ENCODE data around the gene INS.
A peak's percentile ranks its signal among the peaks of the same experiment; 100 is the strongest.

Gene INS

DNA sequence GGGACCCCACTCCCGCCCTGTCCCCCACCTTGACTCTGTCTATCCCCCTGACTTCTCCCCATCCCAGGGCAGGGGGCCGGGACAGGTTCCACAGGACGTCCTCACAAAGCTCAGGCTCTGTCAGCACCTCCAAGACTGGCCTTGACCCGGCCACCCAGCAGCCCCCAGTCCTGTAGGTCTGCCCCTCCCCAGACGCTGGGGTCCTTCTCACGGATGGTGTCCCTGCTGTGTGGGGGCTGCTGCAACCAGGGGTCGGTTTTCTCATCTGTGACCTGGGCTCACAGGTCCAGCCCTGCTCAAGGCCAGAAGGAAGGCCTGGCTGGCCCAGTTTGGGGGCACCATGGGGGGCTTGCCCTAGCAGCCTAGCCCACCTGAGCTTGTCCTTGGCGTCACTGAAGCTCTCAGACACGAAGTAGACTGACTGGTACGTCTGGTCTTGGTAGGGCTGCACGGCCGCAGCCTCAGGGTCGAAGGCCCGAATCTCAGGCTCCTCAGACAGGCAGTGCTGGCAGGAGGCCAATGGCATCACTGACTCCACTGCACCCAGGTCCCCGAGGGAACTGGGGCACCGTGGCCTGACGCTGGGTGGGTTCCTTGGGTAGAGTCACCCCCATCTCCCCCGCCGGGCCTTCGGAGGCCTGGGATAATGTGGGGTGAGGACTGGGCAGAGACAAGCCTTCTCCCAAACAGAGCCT is 4.0 kb upstream of the INS start:
- DNase-seq (ENCODE audit: low spot score), result no peak

GRCh38 chr11:2164081-2164480 is 3.1 kb upstream of the INS start:
- no peak for DNase-seq (ENCODE audit: low spot score)

DNA sequence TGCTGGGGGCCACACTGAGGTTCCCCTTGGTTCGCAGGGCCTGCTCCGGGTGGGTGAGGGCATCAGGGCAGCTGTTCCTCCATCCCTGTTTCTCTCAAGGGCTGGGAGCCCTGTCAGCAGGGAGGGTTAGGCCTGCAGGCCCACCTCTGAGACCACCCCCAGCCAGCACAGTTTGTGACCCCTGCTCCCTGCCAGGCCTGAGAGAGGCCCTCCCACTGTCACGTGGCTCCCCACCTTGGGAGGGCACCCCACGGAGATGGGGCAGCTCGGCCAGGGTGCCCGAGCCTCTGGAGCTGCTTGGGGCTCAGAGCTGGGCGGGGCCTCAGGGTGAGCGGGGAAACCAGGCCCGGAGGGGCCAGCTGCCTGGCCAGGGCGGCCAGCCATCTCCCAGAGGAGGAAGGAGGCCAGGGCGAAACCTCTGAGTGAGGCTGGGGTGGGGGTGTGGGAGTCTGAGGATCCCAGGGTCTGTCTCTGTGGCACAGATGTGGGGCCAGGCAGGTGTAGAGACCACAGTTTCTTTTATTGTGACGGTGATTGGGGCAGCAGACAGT is 2.5 kb upstream of the INS start:
- no peak for DNase-seq (ENCODE audit: low spot score)

DNA sequence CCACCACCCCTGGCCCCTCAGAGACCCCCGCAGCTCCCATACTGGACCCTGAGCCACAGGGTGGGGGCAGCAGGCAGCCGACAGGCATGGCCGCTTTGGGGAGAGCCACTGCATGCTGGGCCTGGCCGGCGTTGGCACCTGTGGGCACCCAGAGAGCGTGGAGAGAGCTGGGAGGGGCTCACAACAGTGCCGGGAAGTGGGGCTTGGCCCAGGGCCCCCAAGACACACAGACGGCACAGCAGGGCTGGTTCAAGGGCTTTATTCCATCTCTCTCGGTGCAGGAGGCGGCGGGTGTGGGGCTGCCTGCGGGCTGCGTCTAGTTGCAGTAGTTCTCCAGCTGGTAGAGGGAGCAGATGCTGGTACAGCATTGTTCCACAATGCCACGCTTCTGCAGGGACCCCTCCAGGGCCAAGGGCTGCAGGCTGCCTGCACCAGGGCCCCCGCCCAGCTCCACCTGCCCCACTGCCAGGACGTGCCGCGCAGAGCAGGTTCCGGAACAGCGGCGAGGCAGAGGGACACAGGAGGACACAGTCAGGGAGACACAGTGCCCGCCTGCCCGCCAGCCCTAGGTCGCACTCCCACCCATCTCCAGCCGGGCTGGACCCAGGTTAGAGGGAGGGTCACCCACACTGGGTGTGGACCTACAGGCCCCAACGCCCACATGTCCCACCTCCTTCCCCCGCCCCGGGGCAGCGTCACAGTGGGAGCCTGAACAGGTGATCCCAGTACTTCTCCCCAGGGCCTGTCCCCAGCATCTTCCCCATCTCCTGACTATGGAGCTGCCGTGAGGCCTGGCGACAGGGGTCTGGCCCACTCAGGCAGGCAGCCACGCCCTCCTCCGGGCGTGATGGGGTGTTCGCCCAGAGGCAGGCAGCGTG is 1.2 kb downstream of the INS start:
- no peak for DNase-seq (ENCODE audit: low spot score)

- DNase-seq (ENCODE audit: low spot score), result no peak
Observed at GRCh38 chr11:2158966-2159365, 2.0 kb downstream of the INS start.

DNA sequence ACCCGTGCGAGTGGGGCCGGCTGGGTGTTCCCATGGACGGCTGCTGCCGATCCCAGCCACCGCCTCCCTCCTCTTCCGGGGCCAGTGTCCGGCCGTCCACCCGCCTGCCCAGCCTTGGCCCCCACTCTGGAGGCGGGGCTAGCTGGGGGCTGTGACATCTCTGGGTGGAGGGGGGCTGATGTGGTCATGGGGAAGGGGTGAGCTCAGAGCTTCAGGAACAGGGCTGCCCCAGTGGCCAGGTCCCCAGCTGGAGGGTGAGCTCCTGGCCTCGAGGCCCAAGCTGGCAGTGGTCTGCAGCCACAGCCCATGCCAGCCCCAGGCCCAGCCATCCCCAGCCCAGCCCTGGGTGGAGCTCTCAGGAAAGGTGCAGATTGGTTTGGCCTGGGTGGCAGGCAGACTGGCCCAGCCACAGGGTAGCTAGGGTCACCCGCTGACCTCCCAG is 2.7 kb downstream of the INS start:
- no peak for DNase-seq (ENCODE audit: low spot score)

GRCh38 chr11:2157294-2158040 is 3.5 kb downstream of the INS start:
- no peak for DNase-seq (ENCODE audit: low spot score)

GRCh38 chr11:2156416-2157182 is 4.4 kb downstream of the INS start:
- DNase-seq (ENCODE audit: low spot score), result peak; percentile 51

- no peak for DNase-seq (ENCODE audit: low spot score)
Observed at GRCh38 chr11:2155511-2155910, 5.5 kb downstream of the INS start.

- DNase-seq (ENCODE audit: low spot score), result no peak
Observed at GRCh38 chr11:2154889-2155288, 6.1 kb downstream of the INS start.

DNA sequence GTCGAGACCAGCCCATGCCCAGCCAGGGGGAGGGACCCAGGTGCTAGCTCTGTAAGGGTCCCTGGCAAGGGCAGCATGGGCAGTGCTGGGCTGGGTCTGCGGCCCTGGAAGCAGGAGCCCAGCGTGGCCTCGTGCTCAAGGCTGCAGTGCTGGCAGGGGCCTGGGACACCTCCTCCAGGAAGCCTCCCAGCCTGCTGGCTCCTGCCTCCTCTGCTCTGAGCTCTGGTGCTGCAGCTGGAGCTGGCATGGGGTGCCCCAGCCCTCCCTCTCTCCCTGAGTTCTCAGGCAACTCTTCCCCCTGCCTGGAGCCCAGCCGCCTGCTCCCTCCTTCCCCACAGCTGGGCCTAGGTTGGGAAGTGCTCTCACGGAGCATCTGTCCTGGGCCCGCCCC is 6.8 kb downstream of the INS start:
- DNase-seq (ENCODE audit: low spot score), result no peak

DNA sequence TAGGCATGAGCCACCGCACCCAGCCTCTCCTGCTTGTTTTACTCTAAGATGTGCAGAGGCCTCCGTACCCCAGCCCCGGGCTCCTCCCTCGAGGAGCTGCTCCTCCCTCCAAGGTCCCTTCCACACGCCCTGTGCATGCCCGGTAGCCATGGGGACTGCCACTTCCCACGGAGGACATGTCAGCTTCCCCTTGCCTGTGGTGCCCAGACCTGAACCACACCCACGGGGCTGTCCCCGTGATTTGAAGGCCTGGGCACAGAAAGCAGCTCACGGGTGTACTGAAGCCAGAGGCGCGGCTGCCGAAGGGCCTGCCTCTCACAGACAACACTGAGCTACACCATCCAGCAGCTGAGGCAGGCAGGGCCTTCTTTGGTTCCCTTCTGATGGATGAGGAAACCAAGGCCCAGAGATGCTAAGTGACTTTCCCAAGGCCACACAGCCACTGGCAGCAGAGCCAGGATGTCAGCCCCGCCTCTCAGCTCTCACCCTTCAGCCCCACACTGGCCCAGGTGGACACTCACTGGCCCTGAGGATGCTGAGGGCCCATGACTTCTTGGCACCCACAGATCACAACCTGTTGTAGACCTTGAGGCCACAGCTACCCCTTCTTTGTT is 7.3 kb downstream of the INS start:
- no peak for DNase-seq (ENCODE audit: low spot score)

DNA sequence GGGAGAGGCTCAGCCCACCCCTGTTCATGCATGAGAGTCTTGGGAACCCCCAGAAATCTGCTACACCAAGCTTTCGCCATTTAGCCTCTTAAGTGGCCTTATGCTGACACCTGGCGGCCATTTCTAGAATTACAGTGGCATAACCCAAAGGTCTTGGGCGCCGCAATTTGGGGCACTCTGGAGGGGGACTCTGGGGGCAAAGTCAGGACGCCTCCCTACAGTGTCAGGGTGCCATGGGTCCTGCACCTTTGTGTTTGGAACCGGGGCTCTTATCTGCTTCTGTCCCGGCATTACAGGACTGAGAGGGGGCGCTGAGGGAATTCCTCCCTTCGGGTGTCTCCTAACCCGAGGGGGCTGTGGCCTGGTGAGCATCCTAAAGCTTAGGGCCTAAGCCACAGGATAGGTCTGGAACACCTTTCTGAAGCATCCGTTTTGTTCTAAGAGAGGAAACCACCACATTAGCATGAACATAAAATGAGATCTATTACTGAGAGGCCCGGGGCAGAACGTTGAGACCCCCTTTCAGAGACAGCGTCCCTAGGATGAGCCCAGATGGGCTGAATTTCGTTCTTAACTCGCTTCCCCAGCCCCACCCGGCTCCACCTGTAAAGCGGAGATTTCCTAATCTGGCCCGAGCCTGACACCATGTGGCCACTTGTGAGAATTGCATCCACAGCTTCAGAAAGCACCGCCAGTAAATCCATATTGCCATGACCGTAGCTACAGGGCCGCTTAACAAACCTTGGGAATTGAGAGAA is 9.3 kb downstream of the INS start:
- DNase-seq (ENCODE audit: low spot score), result peak; percentile 56

DNA sequence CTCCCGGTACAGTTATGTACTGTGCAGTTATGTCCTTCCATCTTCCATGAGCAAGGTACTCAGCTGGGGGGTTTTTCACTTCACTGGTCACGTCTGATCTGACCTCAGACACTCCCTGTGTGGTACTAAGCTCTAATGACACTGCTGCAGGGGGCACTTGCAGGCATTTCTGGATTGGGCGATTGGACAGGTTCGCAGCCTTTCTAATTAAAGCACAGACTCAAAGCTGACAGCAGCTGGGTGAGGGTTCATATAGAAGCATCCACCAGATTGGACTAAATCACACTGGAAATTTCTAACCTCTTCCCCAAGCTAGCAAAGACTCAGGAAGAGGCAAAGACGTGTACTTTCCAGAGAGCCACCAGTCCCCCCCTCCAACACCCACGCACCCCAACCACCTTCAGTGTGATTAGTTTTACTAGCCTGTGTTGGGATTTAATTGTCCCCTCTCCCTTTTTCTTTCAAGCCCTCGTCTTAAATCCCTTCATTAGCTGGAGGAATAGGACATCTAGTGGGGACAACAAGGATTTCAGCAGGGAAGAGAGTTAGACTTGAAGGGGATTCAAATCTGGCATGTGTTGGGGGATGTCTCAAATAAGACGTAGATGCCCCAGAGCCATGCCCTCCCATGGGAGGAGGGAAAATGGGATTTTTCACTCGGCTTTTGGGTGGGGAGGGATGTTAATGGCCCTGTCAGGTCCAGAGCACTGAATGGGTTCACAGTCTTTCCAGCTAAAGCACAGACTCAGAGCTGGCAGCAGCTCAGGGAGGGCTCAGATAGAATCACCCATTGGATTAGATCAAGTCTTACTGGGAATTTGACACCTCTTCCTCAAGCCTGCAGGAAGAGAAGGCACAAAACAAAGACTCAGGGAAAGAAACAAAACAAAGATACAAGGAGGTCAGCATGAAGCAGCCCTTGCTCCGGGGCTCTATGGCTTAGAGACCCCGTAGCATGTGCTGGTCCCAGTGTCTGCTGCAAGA is 10.9 kb downstream of the INS start:
- DNase-seq (ENCODE audit: low spot score), result peak; percentile 27

DNA sequence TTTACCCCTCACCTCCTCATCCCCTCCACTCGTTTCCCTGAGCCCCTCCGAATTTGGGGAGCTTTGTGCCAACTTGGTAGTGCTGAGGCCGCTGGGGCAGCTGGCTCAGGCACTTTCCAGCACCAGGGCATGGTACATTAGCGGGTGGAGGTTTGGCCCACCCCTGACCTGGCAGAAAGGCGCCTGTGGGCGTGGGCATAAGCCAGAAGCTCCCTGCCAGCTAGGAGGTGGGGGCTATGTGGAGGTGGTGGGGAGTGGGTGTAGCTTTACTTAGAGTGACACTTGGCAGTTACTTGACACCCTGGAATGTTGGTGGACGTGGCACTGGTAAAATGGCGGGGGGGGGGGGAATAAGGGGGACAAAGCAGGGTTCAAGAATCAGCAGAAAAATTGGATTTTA is 11.5 kb downstream of the INS start:
- no peak for DNase-seq (ENCODE audit: low spot score)

GRCh38 chr11:2148595-2148994 is 12.4 kb downstream of the INS start:
- no peak for DNase-seq (ENCODE audit: low spot score)

- no peak for DNase-seq (ENCODE audit: low spot score)
Observed at GRCh38 chr11:2147391-2147790, 13.6 kb downstream of the INS start.

DNA sequence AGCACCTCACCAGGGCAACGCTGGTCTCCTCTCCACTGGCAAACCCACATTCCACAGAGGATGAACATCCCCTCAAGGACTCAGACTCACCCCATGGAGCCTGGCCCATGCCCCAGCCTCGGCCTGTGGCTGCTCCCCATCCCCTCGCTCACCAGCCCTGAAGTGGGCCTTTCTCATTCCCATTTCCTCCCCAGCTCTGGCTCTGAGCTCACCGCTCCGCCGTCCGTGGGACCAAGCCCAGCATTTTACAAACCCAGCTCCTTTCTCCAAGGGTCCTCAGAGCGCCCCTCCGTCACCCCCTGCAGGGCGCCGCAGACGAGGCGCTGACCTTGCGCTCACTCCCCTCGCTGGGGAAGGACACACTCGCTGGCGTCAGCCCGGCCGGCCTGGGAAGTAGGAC is 15.0 kb downstream of the INS start:
- DNase-seq (ENCODE audit: low spot score), result no peak

DNA sequence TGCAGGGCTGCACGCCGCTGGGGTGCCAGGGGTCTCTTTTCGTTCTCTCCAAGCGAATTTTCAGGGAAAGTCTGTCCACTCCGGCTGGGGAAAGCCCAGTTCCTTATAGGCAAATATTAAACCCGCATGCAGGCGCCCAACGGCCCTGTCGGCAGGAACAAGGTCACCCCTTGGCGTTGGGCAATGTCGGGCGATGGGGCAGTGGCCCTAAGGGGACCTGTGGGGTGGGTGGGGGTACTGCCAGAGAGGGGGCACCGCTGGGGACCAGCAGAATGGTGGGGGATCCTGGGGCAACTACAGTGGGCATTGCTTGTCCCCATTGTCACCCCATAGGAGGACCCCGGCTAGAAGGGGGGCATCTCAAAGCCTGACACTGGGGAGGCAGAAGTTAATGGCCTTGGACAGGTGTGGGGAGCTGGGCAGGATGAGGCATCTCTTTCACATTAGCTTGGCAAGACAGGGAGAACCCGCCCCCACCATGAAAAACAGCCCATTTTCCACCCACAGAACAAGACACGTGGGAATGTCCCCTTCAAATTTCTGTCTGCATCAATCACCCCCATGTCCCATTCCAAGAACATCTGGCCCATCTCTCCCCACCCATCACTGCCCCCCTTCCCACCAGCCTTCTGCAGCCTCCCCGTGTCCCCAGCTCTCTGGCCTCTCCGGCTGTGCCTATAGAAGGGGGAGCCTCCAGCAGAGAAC is 16.3 kb downstream of the INS start:
- DNase-seq (ENCODE audit: low spot score), result no peak
